Measurements from ENCODE around the gene IFT80. TPM values are rescaled to one million over a fixed set of nuclear protein-coding genes. Genes with fewer than 3 reads are reported as not detected.
"Not testable (repeated sequence)": the region's sequence is repeated elsewhere in the genome, so short reads cannot be mapped to it uniquely, and the experiment has no call there.

IFT80 gene
- total RNA-seq, 1 experiment from 2014 or later, result 41.1 TPM

GRCh38 chr3:160365869-160366522 lies 33.0 kb downstream of the IFT80 start:
- no peak for DNase-seq (ENCODE audit: low spot score)

DNA sequence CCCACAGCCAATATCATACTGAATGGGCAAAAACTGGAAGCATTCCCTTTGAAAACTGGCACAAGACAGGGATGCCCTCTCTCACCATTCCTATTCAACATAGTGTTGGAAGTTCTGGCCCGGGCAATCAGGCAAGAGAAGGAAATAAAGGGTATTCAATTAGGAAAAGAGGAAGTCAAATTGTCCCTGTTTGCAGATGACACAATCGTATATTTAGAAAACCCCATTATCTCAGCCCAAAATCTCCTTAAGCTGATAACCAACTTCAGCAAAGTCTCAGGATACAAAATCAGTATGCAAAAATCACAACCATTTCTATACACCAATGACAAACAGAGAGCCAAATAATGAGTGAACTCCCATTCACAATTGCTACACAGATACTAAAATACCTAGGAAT lies 36.1 kb downstream of the IFT80 start:
- DNase-seq (ENCODE audit: low spot score), result not testable (repeated sequence)

GRCh38 chr3:160355826-160356225 lies 43.2 kb downstream of the IFT80 start:
- DNase-seq (ENCODE audit: low spot score), result no peak

- DNase-seq (ENCODE audit: low spot score), result no peak
Measured at GRCh38 chr3:160346511-160346910, 52.5 kb downstream of the IFT80 start.

- DNase-seq (ENCODE audit: low spot score), result peak; percentile 15
Measured at GRCh38 chr3:160343132-160343531, 55.9 kb downstream of the IFT80 start.

DNA sequence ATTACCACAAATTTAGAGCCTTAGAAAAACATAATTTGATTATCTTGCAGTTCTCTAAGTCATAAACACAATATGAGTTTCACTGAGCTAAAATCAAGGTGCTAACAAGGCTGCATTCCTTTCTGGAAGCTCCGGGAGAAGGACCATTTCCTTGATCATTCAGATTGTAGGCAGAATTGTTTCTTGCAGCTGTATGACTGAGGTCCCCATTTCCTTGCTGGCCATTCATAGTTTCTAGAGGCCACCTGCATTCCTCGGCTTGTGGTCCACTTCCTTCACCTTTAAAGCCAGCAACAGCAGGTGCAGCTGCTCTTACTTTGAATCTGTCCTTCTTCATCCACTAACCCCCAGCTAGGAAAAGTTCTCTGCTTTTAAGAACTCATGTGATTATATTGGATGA lies 58.7 kb downstream of the IFT80 start:
- no peak for DNase-seq (ENCODE audit: low spot score)

- peak; percentile 80 for DNase-seq (ENCODE audit: low spot score)
Measured at GRCh38 chr3:160331127-160331937, 67.7 kb downstream of the IFT80 start.

GRCh38 chr3:160330690-160331089 lies 68.3 kb downstream of the IFT80 start:
- no peak for DNase-seq (ENCODE audit: low spot score)

DNA sequence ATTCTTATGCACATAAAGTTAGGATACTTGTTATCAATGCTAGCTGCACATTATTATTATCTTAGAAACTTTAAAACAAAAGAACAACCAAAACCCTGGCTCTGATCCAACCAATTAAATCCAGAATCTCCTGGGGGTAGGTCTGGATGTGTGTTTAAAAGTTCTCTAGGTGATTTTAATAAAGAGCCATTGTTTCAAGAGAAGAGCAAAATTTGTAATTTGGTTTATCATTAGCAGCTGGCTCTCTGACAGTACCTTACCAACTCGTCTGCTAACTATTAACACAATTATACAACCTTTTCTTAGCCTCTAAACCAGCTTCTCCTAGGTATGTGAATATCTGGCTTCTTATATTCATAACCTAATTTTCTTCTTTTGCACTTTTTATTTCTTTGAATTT lies 68.9 kb downstream of the IFT80 start:
- no peak for DNase-seq (ENCODE audit: low spot score)

DNA sequence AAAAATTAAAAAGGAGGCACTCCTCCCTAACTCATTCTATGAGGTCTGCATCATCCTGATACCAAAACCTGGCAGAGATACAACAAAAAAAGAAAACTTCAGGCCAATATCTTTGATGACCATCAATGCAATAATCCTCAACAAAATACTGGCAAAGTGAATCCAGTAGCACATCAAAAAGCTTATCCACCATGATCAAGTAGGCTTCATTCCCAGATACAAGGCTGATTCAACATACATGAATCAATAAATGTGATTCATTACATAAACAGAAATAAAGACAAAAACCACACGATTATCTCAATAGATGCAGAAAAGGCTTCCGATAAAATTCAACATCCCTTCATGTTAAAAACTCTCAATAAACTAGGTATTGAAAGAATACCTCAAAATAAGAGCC lies 72.7 kb downstream of the IFT80 start:
- not testable (repeated sequence) for DNase-seq (ENCODE audit: low spot score)

DNA sequence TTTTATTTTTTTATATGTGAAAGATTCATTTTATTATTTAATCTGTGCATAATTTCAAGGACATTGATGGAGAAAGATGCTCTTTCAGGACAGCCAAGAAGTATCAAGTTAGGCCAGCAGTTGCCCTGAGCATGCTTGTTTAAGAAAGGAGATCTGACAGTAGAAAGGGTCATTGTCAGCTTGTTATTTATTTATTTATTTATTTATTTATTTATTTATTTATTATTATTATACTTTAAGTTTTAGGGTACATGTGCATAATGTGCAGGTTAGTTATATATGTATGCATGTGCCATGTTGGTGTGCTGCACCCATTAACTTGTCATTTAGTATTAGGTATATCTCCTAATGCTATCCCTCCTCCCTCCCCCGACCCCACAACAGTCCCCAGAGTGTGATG lies 77.2 kb downstream of the IFT80 start:
- not testable (repeated sequence) for DNase-seq (ENCODE audit: low spot score)

GRCh38 chr3:160319322-160319721 lies 79.7 kb downstream of the IFT80 start:
- DNase-seq (ENCODE audit: low spot score), result no peak

DNA sequence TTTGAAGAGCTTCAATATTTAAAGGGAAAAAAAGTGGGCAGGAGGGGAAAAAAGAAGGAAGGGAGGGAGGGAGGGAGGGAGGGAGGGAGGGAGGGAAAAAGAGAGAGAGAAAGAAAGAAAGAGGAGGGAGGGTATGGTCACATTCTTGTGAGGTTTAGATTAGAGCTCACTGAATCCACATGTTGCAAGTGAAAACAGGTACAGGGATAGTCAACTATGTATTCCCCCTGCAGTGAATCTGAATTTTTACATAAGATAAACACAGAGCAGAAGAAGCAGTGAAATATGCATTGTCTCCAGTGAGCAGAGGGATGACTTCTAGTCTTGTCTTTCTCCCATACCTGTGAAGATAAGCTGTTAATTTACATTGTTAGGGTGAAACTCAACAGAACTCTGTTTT lies 84.0 kb downstream of the IFT80 start:
- no peak for DNase-seq (ENCODE audit: low spot score)

DNA sequence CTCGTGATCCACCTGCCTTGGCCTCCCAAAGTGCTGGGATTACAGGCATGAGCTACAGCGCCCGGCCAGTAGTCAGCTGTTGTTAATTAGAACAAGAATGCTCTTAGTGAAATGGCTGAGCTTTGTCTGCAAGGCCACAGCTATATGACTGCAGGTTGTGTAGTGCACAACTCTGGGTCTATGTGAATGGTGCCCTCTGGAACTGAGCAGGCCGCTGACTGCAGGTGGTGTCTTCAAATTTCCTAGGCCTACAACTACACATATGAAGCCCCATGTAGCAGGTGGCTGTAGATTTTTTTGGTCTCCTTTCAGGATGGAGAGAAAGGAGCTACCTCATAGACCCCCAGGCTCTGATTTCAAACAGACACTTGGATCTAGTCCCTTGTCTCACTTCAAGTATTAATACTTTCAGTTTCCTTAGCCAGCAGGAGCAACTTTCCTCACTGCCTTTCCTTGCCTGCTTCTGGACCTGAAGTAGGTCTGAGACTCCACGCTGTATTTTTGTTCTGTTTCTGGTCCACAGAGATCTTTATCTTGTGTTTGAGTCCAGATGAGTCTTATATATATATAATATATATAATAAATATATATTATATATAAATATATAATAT lies 86.9 kb downstream of the IFT80 start:
- no peak for DNase-seq (ENCODE audit: low spot score)

DNA sequence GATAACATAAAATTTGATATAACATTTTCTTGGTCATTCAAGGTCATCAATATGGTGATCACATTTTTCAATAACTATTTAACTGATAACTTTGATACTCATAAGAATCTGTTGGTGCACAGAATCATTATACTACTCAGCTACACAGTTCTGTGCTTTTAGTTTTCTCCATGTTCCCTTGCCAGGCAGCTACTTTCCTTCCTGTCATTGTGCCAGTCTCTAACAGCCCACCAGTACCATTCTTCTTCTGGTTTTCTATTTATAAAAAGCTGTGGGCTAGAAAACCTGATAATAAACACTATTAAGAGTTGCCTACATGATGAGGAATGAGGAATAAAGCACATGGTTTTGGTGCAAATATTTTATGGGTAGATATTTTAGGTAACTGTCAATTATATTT lies 96.2 kb downstream of the IFT80 start:
- no peak for DNase-seq (ENCODE audit: low spot score)

DNA sequence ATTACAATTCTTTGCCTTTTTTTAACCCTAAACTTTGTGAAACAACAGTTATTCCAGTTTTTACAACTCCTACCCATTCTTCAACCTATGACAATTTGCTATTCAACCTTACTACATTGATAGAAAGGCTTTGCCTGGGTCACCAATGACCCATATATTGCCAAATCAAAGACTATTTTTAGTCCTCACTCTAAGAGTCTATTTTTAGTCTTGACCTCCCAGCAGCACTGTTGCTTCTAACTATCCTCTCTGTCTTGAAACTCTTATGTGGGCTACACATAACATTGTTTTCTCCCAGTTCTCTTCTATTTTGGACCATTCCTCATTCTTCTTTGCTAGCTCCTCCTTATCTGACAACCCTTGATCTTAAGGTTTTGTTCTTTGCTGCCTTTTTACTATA lies 102.4 kb downstream of the IFT80 start:
- no peak for DNase-seq (ENCODE audit: low spot score)

DNA sequence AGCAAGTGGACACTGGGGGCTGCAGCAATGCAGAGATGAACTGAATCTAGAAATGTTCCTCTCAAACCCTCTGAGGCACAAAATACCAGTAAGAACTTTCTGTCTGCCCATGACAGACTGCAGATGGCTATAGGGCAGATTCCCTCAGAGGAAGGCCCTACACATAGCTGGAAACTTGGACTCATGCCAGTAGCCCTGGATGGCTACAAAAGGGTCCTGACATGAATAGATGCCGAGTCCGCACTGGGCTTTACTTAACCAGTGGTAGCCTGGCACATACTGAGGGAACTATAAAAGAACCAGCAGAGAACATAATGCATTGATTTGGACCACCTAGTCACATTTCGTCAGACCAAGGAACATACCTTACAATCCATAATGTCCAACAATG lies 107.1 kb downstream of the IFT80 start:
- no peak for DNase-seq (ENCODE audit: low spot score)

- DNase-seq (ENCODE audit: low spot score), result no peak
Measured at GRCh38 chr3:160291290-160291908, 107.6 kb downstream of the IFT80 start.

DNA sequence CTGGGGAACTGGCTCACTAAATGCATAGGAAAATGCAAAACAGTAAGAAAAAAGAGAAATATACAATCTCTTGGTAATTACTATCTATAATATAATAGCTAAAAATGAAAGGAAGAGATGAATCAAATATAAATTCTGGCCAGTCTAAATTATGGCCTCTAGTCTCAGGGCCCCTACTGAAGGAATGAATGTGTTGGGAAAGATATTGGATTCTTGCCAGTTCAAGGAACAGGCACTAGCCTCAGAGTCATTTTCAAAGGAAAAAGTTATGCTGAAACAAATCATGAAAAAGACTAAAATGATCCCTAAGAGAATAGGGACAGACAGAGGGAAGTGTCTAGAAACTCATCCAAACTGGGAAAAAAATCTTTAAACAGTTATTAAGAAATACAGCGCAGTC lies 111.4 kb downstream of the IFT80 start:
- DNase-seq (ENCODE audit: low spot score), result no peak

- no peak for DNase-seq (ENCODE audit: low spot score)
Measured at GRCh38 chr3:160286231-160286630, 112.8 kb downstream of the IFT80 start.

DNA sequence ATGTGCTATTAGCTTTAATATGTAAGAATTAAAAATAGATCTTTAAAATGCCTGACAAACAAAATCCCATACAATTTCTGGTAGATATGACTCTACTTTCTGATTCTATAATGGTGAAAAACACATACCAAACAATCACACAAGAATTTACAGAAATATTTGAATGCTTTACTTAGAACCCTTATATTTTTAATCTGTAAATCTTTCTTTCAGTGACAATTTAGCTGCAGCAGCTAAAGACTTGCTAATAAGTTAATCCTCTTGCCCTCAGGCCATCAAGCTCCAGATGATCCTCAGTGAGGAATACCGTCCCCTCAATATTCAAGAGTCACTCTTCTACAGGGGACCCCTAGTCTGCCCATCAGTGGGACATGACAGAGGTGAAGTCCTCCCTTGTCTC lies 118.2 kb downstream of the IFT80 start:
- DNase-seq (ENCODE audit: low spot score), result no peak

DNA sequence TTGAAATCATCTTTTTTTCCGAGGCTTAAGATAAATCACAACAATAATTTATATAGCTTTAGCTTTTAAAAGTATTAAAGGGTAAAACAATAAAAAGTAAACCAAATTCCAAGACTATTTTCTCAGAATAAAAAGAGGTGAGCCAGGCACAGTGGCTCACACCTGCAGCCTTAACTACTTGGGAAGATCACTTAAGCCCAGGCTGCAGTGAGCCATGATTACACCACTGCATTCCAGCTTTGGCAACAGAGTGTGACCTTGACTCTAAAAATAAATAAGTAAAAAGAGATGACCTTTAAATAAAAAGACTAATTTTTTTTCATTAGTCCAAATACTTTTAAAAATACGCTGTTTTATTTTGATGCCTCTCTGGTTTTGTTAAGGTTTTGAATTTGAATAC lies 119.4 kb downstream of the IFT80 start:
- no peak for DNase-seq (ENCODE audit: low spot score)

GRCh38 chr3:160278210-160278609 lies 120.8 kb downstream of the IFT80 start:
- DNase-seq (ENCODE audit: low spot score), result no peak

Measured in A172 (cell line).